ENCODE data around the gene TIGD3. TPM values are rescaled to one million over a fixed set of nuclear protein-coding genes. Genes with fewer than 3 reads are reported as not detected.

The TIGD3 gene
- total and polyA plus RNA-seq, 2 of the 13 experiments (the other 11 are each of a cell fraction or from before 2014, with no cell fraction given): 0.49 to 4.9 TPM

DNA sequence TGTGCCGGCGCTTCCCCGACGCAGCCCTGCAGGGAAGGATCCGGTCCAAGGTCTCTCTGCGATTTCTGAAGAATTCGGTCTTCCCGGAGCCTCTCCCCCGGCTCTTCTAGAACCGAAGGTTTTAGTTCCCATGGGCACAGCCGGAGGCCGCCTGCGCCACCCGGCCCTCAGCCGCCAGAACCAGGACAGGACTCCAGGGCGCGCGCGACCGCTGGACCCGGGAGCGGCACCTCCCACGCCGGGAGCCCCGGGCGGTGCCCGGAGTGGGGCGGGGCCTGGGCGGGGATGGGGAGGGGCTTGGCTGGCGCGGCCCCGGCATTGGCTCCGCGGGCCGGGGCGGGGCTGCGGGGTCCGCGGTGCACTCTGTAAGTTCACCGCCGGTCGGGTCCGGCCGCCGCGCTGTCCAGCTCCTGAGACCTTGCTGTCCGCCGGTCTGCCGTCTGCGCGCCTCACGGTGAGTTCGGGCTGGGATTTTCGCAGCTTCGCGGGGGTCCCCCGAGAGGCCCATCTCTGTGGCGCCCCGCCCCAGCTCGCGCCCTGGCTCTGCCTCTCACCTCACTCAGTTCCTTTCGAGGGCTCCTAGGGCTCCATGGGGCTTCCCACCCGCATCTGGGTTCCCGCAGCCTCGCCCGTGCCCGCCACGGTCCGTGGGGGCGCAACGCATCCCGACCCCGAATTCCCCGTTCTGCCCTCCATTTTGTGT, 39.9 kb upstream of the TIGD3 start, which contains the start of gene CDC42EP2 (continued):
- TF ChIP-seq BCL6 (CRISPR knock-in tag; IDR thresholded peaks at IDR 0.05): 0 out of 2 replicates have a peak, but pooled peaks have one; percentile 15
- no peak for TF ChIP-seq ZNF501 (CRISPR knock-in tag; IDR thresholded peaks at IDR 0.05)
- TF ChIP-seq, protein P1, sequence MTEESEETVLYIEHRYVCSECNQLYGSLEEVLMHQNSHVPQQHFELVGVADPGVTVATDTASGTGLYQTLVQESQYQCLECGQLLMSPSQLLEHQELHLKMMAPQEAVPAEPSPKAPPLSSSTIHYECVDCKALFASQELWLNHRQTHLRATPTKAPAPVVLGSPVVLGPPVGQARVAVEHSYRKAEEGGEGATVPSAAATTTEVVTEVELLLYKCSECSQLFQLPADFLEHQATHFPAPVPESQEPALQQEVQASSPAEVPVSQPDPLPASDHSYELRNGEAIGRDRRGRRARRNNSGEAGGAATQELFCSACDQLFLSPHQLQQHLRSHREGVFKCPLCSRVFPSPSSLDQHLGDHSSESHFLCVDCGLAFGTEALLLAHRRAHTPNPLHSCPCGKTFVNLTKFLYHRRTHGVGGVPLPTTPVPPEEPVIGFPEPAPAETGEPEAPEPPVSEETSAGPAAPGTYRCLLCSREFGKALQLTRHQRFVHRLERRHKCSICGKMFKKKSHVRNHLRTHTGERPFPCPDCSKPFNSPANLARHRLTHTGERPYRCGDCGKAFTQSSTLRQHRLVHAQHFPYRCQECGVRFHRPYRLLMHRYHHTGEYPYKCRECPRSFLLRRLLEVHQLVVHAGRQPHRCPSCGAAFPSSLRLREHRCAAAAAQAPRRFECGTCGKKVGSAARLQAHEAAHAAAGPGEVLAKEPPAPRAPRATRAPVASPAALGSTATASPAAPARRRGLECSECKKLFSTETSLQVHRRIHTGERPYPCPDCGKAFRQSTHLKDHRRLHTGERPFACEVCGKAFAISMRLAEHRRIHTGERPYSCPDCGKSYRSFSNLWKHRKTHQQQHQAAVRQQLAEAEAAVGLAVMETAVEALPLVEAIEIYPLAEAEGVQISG (CRISPR knock-in tag; IDR thresholded peaks at IDR 0.05): peak; percentile 54
- peak; percentile 64 for TF ChIP-seq KDM2A (CRISPR knock-in tag; IDR thresholded peaks at IDR 0.05; ENCODE audit: borderline replicate concordance, low read depth)
- 0 out of 2 replicates have a peak, but pooled peaks have one; percentile 19 for TF ChIP-seq SRY (CRISPR knock-in tag; IDR thresholded peaks at IDR 0.05)
- TF ChIP-seq, protein P2, sequence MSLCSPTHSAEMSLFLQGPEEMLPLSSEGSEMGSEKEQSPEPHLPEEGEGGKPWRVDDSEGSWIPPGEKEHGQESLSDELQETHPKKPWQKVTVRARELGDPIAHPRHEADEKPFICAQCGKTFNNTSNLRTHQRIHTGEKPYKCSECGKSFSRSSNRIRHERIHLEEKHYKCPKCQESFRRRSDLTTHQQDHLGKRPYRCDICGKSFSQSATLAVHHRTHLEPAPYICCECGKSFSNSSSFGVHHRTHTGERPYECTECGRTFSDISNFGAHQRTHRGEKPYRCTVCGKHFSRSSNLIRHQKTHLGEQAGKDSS (CRISPR knock-in tag; IDR thresholded peaks at IDR 0.05; ENCODE audit: borderline replicate concordance, low read depth): peak; percentile 21; the same call in 1 of the 2 replicates
- peak; percentile 57; the same call in 1 of the 2 replicates for TF ChIP-seq MED1 (CRISPR knock-in tag; IDR thresholded peaks at IDR 0.05)
- no peak; the same call in 1 of the 2 replicates for TF ChIP-seq ELF1 (CRISPR knock-in tag; IDR thresholded peaks at IDR 0.05)
- TF ChIP-seq, protein P3, sequence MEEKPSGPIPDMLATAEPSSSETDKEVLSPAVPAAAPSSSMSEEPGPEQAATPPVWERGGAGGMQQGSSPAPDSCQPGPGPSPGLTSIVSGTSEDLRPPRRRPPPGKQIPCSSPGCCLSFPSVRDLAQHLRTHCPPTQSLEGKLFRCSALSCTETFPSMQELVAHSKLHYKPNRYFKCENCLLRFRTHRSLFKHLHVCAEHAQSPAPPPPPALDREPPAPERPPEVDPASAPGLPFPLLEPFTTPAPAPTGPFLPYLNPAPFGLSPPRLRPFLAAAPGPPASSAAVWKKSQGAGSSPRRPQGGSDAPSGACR (CRISPR knock-in tag; IDR thresholded peaks at IDR 0.05): no peak
- TF ChIP-seq, protein P4, sequence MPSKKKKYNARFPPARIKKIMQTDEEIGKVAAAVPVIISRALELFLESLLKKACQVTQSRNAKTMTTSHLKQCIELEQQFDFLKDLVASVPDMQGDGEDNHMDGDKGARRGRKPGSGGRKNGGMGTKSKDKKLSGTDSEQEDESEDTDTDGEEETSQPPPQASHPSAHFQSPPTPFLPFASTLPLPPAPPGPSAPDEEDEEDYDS (CRISPR knock-in tag; IDR thresholded peaks at IDR 0.05): peak; percentile 66
- TF ChIP-seq PRMT3 (CRISPR knock-in tag; IDR thresholded peaks at IDR 0.05; ENCODE audit: borderline replicate concordance, low read depth): no peak
- peak; percentile 53 for TF ChIP-seq ASH2L (IDR thresholded peaks at IDR 0.05; ENCODE audit: insufficient read length, low read depth, low read length)
- TF ChIP-seq SNAPC2 (CRISPR knock-in tag; IDR thresholded peaks at IDR 0.05): no peak
- peak; percentile 55; the same call in 1 of the 2 replicates for TF ChIP-seq ZNF776 (CRISPR knock-in tag; IDR thresholded peaks at IDR 0.05)
- TF ChIP-seq, protein P5, sequence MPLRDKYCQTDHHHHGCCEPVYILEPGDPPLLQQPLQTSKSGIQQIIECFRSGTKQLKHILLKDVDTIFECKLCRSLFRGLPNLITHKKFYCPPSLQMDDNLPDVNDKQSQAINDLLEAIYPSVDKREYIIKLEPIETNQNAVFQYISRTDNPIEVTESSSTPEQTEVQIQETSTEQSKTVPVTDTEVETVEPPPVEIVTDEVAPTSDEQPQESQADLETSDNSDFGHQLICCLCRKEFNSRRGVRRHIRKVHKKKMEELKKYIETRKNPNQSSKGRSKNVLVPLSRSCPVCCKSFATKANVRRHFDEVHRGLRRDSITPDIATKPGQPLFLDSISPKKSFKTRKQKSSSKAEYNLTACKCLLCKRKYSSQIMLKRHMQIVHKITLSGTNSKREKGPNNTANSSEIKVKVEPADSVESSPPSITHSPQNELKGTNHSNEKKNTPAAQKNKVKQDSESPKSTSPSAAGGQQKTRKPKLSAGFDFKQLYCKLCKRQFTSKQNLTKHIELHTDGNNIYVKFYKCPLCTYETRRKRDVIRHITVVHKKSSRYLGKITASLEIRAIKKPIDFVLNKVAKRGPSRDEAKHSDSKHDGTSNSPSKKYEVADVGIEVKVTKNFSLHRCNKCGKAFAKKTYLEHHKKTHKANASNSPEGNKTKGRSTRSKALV (CRISPR knock-in tag; IDR thresholded peaks at IDR 0.05): peak; percentile 65; the same call in 1 of the 2 replicates
- TF ChIP-seq, protein P6, sequence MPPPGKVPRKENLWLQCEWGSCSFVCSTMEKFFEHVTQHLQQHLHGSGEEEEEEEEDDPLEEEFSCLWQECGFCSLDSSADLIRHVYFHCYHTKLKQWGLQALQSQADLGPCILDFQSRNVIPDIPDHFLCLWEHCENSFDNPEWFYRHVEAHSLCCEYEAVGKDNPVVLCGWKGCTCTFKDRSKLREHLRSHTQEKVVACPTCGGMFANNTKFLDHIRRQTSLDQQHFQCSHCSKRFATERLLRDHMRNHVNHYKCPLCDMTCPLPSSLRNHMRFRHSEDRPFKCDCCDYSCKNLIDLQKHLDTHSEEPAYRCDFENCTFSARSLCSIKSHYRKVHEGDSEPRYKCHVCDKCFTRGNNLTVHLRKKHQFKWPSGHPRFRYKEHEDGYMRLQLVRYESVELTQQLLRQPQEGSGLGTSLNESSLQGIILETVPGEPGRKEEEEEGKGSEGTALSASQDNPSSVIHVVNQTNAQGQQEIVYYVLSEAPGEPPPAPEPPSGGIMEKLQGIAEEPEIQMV (CRISPR knock-in tag; IDR thresholded peaks at IDR 0.05; ENCODE audit: low read depth): peak; percentile 89
- peak; percentile 53 for TF ChIP-seq AGO1 (IDR thresholded peaks at IDR 0.05; ENCODE audit: low read depth, low read length, poor library complexity, severe bottlenecking)
- TF ChIP-seq, protein P7, sequence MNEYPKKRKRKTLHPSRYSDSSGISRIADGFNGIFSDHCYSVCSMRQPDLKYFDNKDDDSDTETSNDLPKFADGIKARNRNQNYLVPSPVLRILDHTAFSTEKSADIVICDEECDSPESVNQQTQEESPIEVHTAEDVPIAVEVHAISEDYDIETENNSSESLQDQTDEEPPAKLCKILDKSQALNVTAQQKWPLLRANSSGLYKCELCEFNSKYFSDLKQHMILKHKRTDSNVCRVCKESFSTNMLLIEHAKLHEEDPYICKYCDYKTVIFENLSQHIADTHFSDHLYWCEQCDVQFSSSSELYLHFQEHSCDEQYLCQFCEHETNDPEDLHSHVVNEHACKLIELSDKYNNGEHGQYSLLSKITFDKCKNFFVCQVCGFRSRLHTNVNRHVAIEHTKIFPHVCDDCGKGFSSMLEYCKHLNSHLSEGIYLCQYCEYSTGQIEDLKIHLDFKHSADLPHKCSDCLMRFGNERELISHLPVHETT (CRISPR knock-in tag; conservative IDR thresholded peaks at IDR 0.05): 0 out of 2 replicates have a peak, but pooled peaks have one; percentile 47
